NB4 (cell line): ENCODE results near the gene RALB.

Experiments
- DNase-seq: peaks from one replicate; pipeline ENCODE4 v3.0.0; 2010; ENCODE audit warnings: low read depth
- H3K4me3 ChIP-seq: one replicate; pipeline ENCODE4 v1.5.1; 2011; ENCODE audit warnings: mild to moderate bottlenecking, low read depth, low read length, moderate library complexity
- CTCF ChIP-seq: IDR thresholded peaks from one replicate; pipeline ENCODE4 v1.5.1; 2012; ENCODE audit warnings: low read depth, low read length
- MAX ChIP-seq: IDR thresholded peaks from 2 replicates; pipeline ENCODE4 v1.6.1; 2011; ENCODE audit warnings: low read depth, low read length
- MYC ChIP-seq: IDR thresholded peaks from 2 replicates; pipeline ENCODE4 v1.6.1; 2011; ENCODE audit warnings: low read depth, low read length
- POLR2A ChIP-seq: IDR thresholded peaks from 2 replicates; pipeline ENCODE4 v1.6.1; 2011; ENCODE audit warnings: mild to moderate bottlenecking; ENCODE audit not compliant: insufficient read length; ENCODE audit errors: extremely low read depth

RALB gene

GRCh38 chr2:120243875-120244553 lies 8.6 kb upstream of the RALB start:
- DNase-seq = no peak
- H3K4me3 ChIP-seq = no peak overlapping the region
- TF ChIP-seq CTCF (no peak), MYC (no peak), MAX (no peak), POLR2A (no peak)

- TF ChIP-seq POLR2A = no peak
- TF ChIP-seq MAX = no peak
- no peak for TF ChIP-seq MYC
- TF ChIP-seq CTCF = no peak
- no peak for DNase-seq
- H3K4me3 ChIP-seq = no peak overlapping the region
Measured at GRCh38 chr2:120244656-120245519, 7.8 kb upstream of the RALB start.

- no peak for DNase-seq
- H3K4me3 ChIP-seq = no peak overlapping the region
Measured at GRCh38 chr2:120245520-120246332, 6.9 kb upstream of the RALB start.

GRCh38 chr2:120246546-120247300 lies 5.9 kb upstream of the RALB start:
- no peak for DNase-seq
- TF ChIP-seq CTCF = no peak
- H3K4me3 ChIP-seq = no peak overlapping the region

More at GRCh38 chr2:120245520-120246332, 6.9 kb upstream of the RALB start:
- TF ChIP-seq MAX = no peak
- TF ChIP-seq MYC = no peak
- no peak for TF ChIP-seq POLR2A
- no peak for TF ChIP-seq CTCF

GRCh38 chr2:120247851-120248250 lies 4.8 kb upstream of the RALB start:
- no peak overlapping the region for H3K4me3 ChIP-seq
- TF ChIP-seq POLR2A (no peak), CTCF (no peak), MYC (no peak), MAX (no peak)
- no peak for DNase-seq
